Keratinocyte (primary cell): ENCODE measurements around the gene ERCC1.

ENCODE experiments used
- CTCF ChIP-seq, 3 experiments: IDR thresholded peaks in 1 of 3; conservative IDR thresholded peaks in 1 of 3; optimal IDR thresholded peaks in 1 of 3; 2 replicates in 2 of 3; 3 replicates in 1 of 3; pipeline versions ENCODE3 to v1.5.1; 2011; ENCODE audit warnings: low read length in 3 of 3, mild to moderate bottlenecking in 3 of 3, moderate library complexity in 2 of 3, control low read depth in 1 of 3, inconsistent platforms in 1 of 3; ENCODE audit not compliant: insufficient read depth in 2 of 3; ENCODE audit errors: extremely low read depth in 1 of 3
- EZH2 ChIP-seq: IDR thresholded peaks from one replicate; pipeline ENCODE4 v1.6.1; 2012; ENCODE audit warnings: inconsistent platforms, mild to moderate bottlenecking, low read length, moderate library complexity

- no peak for TF ChIP-seq EZH2
- TF ChIP-seq CTCF (optimal IDR thresholded peaks at IDR 0.05 in 1 of 3, IDR thresholded peaks at IDR 0.05 in 1 of 3, conservative IDR thresholded peaks at IDR 0.05 in 1 of 3; ENCODE audit: extremely low read depth in 1 of 3, insufficient read depth in 2 of 3, low read length in 3 of 3): no peak
Measured at GRCh38 chr19:45470762-45471081, 47.0 kb upstream of the ERCC1 start.
